ENCODE results near the gene ARIH2. TPM values are rescaled to one million over a fixed set of nuclear protein-coding genes. Genes with fewer than 3 reads are reported as not detected.
A peak's percentile ranks its signal among the peaks of the same experiment; 100 is the strongest.

Gene ARIH2
- polyA plus RNA-seq, 3 donors: 68.6 to 98.2 (median 71.4) TPM

GRCh38 chr3:48919215-48920138, 835 bp downstream of the ARIH2 start:
- DNase-seq (ENCODE audit: extremely low read depth in 1 of 11, low read depth in 9 of 11, low spot score in 4 of 11): peak in 7 of 11 donors; percentile 28 to 53 (median 43)

GRCh38 chr3:48926425-48927392, 8.1 kb downstream of the ARIH2 start:
- no peak for DNase-seq (ENCODE audit: extremely low read depth in 1 of 11, low read depth in 9 of 11, low spot score in 4 of 11)

- DNase-seq (ENCODE audit: extremely low read depth in 1 of 11, low read depth in 9 of 11, low spot score in 4 of 11): no peak
Measured at GRCh38 chr3:48927928-48928327, 9.3 kb downstream of the ARIH2 start.

GRCh38 chr3:48928679-48929078, 10.0 kb downstream of the ARIH2 start:
- DNase-seq (ENCODE audit: extremely low read depth in 1 of 11, low read depth in 9 of 11, low spot score in 4 of 11): no peak

GRCh38 chr3:48929358-48930035, 10.9 kb downstream of the ARIH2 start:
- DNase-seq (ENCODE audit: extremely low read depth in 1 of 11, low read depth in 9 of 11, low spot score in 4 of 11): no peak

- no peak for DNase-seq (ENCODE audit: extremely low read depth in 1 of 11, low read depth in 9 of 11, low spot score in 4 of 11)
Measured at GRCh38 chr3:48930590-48930989, 11.9 kb downstream of the ARIH2 start.

- no peak for DNase-seq (ENCODE audit: extremely low read depth in 1 of 11, low read depth in 9 of 11, low spot score in 4 of 11)
Measured at GRCh38 chr3:48931944-48932580, 13.4 kb downstream of the ARIH2 start.

GRCh38 chr3:48934333-48934991, 15.8 kb downstream of the ARIH2 start:
- no peak for DNase-seq (ENCODE audit: extremely low read depth in 1 of 11, low read depth in 9 of 11, low spot score in 4 of 11)

- no peak for DNase-seq (ENCODE audit: extremely low read depth in 1 of 11, low read depth in 9 of 11, low spot score in 4 of 11)
Measured at GRCh38 chr3:48935530-48935929, 16.9 kb downstream of the ARIH2 start.

- DNase-seq (ENCODE audit: extremely low read depth in 1 of 11, low read depth in 9 of 11, low spot score in 4 of 11): no peak
Measured at GRCh38 chr3:48938156-48938555, 19.5 kb downstream of the ARIH2 start.

- no peak for DNase-seq (ENCODE audit: extremely low read depth in 1 of 11, low read depth in 9 of 11, low spot score in 4 of 11)
Measured at GRCh38 chr3:48938689-48939088, 20.0 kb downstream of the ARIH2 start.

GRCh38 chr3:48945432-48945831, 26.8 kb downstream of the ARIH2 start:
- DNase-seq (ENCODE audit: extremely low read depth in 1 of 11, low read depth in 9 of 11, low spot score in 4 of 11): no peak

GRCh38 chr3:48945891-48946549, 27.4 kb downstream of the ARIH2 start:
- DNase-seq (ENCODE audit: extremely low read depth in 1 of 11, low read depth in 9 of 11, low spot score in 4 of 11): no peak

GRCh38 chr3:48949376-48949717, 30.7 kb downstream of the ARIH2 start:
- DNase-seq (ENCODE audit: extremely low read depth in 1 of 11, low read depth in 9 of 11, low spot score in 4 of 11): no peak

- DNase-seq (ENCODE audit: extremely low read depth in 1 of 11, low read depth in 9 of 11, low spot score in 4 of 11): no peak
Measured at GRCh38 chr3:48950051-48950450, 31.4 kb downstream of the ARIH2 start.

- DNase-seq (ENCODE audit: extremely low read depth in 1 of 11, low read depth in 9 of 11, low spot score in 4 of 11): no peak
Measured at GRCh38 chr3:48951764-48952163, 33.1 kb downstream of the ARIH2 start.

GRCh38 chr3:48952510-48953118, 34.0 kb downstream of the ARIH2 start:
- DNase-seq (ENCODE audit: extremely low read depth in 1 of 11, low read depth in 9 of 11, low spot score in 4 of 11): peak in 6 of 11 donors; percentile 6 to 15 (median 12)
